ENCODE data around the gene CDH24. TPM values are rescaled to one million over a fixed set of nuclear protein-coding genes. Genes with fewer than 3 reads are reported as not detected.

Gene CDH24
- total RNA-seq, 1 donor from 2014 or later: 1.4 TPM

DNA sequence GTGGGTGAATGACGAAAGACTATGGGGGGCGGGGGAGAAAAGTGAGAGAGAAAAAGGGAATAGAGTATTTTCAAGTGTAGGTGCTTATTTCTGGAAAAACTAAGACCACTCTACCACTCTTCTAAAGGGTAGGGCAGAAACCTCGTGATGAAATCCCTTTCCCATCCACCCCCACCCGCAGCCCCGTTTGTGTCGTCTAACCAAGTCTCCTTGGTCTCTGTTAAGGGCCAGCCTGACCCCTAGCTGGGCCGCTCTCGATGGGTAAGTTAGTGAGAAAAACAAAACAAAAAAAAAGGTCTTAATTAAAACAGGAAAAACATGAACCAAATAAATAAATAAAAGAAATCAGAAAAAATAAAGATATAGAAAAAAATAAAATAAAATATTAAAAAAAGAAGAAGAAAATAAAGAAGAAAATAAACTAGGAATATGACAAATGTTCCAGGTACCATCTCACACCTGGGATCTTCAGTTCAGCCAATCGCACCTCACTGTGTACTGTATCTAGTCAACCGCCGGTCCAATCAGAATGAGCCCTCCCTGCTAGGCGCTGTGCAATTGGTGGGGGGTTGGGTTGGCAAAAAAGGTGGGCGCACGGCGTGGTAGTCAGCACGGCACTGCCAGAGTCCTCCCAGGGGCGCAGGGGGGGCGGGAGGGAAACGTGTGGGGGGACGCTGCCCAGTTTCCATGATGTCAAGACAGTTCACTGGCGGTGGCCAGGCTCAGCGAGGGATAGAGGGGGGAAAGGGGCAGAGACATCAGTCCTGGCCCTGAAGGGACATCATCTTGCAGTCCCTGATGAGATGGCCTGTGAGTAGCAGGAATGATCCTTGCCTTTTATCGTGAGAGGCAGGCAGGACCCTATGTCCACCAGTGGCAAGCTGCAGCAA is 9.8 kb upstream of the CDH24 start:
- Mint-ChIP-seq H3K9me3 (no peaks in the 10 kb centered on the region), H3K27me3 (ENCODE audit: low read depth) (no peaks in the 10 kb centered on the region), H3K27ac (no peak overlapping the region), H3K4me3 (ENCODE audit: low read depth) (no peak overlapping the region), H3K36me3 (ENCODE audit: low read depth) (peaks cover 87% of the 10 kb centered on the region), H3K4me1 (ENCODE audit: low read depth) (peaks cover 22% of the 10 kb centered on the region)
- intact Hi-C loops (cut with micrococcal nuclease): no loop called here
- DNase-seq (ENCODE audit: low spot score): no peak

DNA sequence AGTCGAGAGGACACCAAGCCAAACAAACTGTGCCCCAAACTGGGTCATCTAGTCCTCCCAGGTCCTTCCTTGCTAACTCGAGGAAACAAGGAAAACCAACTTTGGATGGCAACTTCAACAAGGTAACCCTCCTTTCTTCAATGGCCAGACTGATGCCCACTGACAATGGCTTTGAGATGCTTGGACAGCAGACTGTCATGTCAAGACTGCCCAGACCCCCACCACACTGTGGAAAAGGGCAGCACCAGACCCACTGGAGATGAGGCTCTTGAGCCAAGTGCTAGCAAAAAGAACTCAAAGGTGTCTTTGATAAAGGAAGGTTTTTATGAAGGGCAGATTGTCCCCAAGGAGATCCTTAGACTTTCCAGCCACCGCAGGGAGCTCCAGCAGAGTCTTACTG is 9.0 kb upstream of the CDH24 start:
- intact Hi-C loops (cut with micrococcal nuclease): no loop called here
- H3K9me3 Mint-ChIP-seq: no peaks in the 10 kb centered on the region

DNA sequence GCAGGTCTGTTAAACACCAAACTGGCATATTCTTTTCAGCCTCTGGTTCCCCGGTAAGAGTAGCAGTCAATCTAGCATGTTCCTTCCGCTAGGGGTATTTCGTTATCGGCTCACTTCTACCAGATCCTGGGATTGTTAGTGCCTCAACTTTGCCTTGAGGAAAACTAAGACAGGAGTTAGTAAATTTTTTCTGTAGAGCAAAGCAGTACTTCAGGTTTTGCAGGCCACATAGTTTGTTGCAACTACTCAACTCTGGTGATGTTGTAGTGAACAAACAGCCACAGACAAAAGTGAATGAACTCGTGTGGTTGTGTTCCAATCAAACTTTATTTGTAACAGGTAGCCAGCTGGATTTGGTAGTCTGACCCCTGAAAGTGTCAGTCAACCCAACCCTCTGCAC is 6.3 kb upstream of the CDH24 start:
- DNase-seq (ENCODE audit: low spot score): no peak
- intact Hi-C loops (cut with micrococcal nuclease): no loop called here
- H3K36me3 Mint-ChIP-seq (ENCODE audit: low read depth): peaks cover 87% of the 10 kb centered on the region
- H3K27me3 Mint-ChIP-seq (ENCODE audit: low read depth): no peaks in the 10 kb centered on the region
- H3K9me3 Mint-ChIP-seq: no peaks in the 10 kb centered on the region
- H3K4me3 Mint-ChIP-seq (ENCODE audit: low read depth): no peak overlapping the region
- peaks cover 2% of the 10 kb centered on the region for H3K4me1 Mint-ChIP-seq (ENCODE audit: low read depth)
- H3K27ac Mint-ChIP-seq: no peak overlapping the region

More for the DNA sequence above, 9.0 kb upstream of the CDH24 start:
- peaks cover 15% of the 10 kb centered on the region for H3K4me1 Mint-ChIP-seq (ENCODE audit: low read depth)
- H3K27ac Mint-ChIP-seq: no peak overlapping the region
- H3K27me3 Mint-ChIP-seq (ENCODE audit: low read depth): no peaks in the 10 kb centered on the region
- no peak overlapping the region for H3K4me3 Mint-ChIP-seq (ENCODE audit: low read depth)
- no peak for DNase-seq (ENCODE audit: low spot score)
- H3K36me3 Mint-ChIP-seq (ENCODE audit: low read depth): peaks cover 85% of the 10 kb centered on the region

DNA sequence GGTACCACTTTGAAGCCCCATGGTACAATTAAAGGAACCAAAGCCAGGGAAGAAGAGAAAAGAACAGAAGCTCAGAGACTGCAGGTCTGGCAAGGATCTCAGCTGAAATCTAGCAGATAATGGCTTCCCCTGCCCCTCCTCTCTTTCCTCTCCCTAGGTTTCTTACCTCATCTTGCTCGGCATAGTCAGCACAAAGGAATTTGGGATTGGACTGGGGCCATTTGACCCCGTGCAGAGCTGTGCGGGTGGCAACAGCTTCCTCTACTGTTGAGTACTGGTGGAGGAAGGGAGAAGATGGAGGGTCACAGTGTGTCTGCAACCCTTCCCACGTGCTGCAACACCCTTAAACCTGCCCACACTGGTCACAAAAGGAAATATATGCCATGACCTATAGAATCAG is 4.7 kb upstream of the CDH24 start:
- DNase-seq (ENCODE audit: low spot score): no peak
- Mint-ChIP-seq H3K27ac (no peak overlapping the region), H3K4me1 (ENCODE audit: low read depth) (peaks cover 6% of the 10 kb centered on the region), H3K9me3 (no peaks in the 10 kb centered on the region), H3K27me3 (ENCODE audit: low read depth) (peaks cover under 1% of the 10 kb centered on the region), H3K36me3 (ENCODE audit: low read depth) (peaks cover 75% of the 10 kb centered on the region), H3K4me3 (ENCODE audit: low read depth) (no peak overlapping the region)
- intact Hi-C loops (cut with micrococcal nuclease): no loop called here

DNA sequence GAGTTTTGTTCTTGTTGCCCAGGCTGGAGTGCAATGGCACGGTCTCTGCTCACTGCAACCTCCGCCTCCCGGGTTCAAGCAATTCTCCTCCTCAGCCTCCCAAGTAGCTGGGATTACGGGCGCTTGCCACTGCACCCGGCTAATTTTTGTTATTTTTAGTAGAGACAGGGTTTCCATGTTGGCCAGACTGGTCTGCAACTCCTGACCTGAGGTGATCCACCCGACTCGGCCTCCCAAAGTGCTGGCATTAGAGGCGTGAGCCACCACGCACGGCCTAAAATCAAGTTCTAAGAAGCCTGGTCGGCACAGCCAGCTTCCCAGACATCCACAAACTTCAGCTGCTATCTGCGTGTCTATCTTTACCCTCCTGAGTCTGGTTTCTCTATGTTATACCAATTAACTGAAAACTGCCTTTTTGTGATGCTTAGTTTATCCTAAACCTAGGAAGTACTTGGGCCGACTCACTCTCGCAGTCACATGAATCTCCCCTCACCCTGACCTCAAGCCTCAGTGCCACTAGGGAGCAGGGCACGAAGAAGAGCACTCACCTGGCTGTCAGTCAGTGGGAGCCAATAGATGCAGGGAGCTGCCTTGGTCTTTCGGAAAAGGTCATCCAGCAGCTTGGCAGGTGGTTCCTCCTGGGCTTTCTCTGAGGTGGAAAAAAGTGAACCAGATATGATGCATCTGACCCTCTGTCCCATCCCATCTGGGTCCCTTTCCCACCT is 3.4 kb upstream of the CDH24 start:
- peaks cover 62% of the 10 kb centered on the region for H3K36me3 Mint-ChIP-seq (ENCODE audit: low read depth)
- no peak for DNase-seq (ENCODE audit: low spot score)
- peaks cover 16% of the 10 kb centered on the region for H3K4me1 Mint-ChIP-seq (ENCODE audit: low read depth)
- H3K4me3 Mint-ChIP-seq (ENCODE audit: low read depth): no peak overlapping the region
- intact Hi-C loops (cut with micrococcal nuclease): no loop called here
- peaks cover 7% of the 10 kb centered on the region for H3K27me3 Mint-ChIP-seq (ENCODE audit: low read depth)
- H3K27ac Mint-ChIP-seq: no peak overlapping the region
- no peaks in the 10 kb centered on the region for H3K9me3 Mint-ChIP-seq

DNA sequence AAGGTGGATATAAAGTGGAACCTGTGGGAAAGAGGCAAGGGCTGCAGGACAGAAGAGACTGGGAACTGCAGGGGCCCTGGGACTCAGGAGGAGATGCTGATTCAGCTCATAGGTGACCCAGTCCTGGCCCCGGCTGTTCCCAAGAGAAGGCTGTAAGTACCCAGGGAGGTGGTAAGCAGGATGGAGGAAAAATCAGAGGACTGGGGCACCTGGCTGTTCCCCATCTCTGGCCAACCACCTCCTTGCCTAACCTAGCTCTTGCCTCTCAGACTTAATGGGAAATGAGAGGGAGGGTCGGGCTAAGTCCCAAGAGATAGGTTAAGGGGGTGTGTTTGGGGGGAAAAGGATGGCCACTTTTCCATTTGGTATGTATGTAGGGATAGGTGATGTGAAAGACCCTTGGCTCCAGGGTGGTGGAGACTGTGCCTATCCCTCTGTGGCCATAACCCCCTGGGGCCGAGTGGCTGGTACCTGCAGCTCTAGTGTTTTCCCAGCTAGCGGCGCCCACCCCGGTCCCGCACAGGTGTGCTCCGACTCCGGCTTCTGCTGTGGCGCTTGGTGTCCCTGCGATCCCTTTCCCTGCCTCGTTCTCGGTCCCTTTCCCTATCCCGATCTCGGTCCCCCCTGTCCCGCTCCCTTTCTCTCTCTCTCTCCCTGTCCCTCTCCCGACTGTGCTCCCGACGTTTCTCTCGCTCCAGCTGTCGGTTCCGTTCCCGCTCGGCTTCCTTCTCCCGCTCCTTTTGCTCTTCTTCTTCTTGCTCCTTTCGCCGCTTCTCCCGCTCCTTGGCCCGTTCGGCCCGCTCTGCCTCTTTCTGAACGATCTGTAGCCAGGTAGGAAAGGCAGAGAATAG is 1.6 kb upstream of the CDH24 start:
- peaks cover 16% of the 10 kb centered on the region for H3K4me1 Mint-ChIP-seq (ENCODE audit: low read depth)
- peak overlapping the region; percentile 24 for H3K4me3 Mint-ChIP-seq (ENCODE audit: low read depth)
- intact Hi-C loops (cut with micrococcal nuclease): loop anchor here (1.0 to 5.0 kb wide), 2 partner anchors 52 to 73 kb away; no protein-coding TSS in a partner anchor
- peaks cover 7% of the 10 kb centered on the region for H3K27me3 Mint-ChIP-seq (ENCODE audit: low read depth)
- DNase-seq (ENCODE audit: low spot score): no peak
- no peak overlapping the region for H3K27ac Mint-ChIP-seq
- H3K36me3 Mint-ChIP-seq (ENCODE audit: low read depth): peaks cover 44% of the 10 kb centered on the region
- no peaks in the 10 kb centered on the region for H3K9me3 Mint-ChIP-seq

DNA sequence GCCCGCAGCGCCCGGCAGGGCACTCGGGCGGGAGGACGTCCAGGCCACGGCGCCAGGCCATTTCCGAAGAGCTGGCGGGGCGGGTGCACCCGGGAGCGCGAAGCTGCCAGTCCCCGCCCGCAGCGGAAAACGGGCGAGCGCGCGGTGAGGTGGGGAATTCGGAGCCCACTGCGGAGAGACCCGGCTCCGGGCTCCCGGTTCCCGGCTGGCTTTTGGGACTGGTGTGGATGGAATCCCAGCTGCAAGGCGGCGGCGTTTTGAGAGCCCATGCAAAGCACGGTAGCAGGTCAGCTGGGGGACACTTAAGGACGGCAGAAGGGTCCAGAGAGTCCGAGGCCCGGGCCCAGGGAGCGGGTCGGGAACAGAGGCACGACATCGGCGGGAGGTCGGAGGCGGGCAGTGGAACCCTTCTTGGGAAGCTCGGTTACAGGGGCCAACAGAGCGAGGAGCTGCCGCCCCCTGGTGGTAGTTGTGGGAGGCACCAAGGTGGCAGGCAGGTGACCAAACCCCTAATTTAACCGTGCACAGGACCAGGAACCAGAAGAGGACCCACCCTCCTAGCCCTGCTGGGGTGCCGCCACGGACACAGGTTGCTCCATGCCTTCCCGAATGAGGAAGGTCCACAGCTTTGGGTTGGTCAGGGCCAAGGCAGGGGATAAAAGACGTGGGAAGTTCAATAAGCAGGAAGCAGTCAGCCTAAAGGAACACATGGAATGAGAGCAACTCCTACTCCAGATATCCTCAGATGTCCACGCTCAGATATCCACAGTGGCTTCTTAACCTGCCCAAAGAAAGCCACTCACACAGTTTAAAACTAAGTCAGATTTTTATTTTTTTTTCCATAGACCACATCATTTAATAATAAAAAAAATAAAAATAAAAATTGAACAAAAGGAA is 685 bp upstream of the CDH24 start:
- H3K27me3 Mint-ChIP-seq (ENCODE audit: low read depth): peaks cover 7% of the 10 kb centered on the region
- peaks cover 35% of the 10 kb centered on the region for H3K36me3 Mint-ChIP-seq (ENCODE audit: low read depth)

DNA sequence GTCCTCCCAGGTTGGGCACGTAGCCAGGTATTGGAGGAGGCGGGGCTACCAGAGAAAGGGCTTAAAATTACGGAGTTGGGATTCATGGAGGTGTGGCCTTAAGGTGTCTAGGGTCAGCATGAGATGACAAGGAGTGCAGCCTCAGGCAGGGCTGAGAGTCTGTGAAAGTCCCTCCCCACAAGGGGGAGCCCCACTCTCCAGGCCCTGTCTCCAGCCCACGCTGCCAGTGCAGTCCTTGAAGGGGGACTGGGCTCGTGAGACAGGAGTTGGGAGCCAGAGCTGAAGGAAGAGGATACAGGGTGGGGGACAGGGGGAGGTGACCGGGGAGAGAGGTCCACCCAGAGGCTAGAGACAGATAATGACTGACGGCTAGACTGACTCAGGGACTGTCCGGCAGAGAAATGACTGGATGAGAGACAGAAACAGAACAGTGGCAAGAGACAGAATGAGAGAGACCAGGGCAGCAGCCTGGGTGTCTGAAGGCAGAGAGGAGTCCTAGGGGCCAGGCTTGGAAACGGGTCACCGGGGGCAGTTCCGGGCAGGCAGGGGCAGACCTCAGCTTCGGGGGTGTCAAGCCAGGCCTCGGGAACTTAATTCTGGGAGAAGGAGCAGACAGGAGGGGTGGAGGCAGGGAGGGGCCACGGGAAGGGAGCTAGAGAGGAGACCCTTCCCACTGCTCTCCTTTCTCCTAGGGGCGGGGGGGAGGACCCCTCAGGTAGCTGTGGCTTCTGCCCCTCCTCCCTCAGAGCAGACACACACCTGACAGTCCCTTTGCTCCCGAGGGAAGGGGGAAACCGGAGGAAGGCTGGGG is 970 bp downstream of the CDH24 start:
- intact Hi-C loops (cut with micrococcal nuclease): loop anchor here (1.0 to 5.0 kb wide), 4 partner anchors 22 to 126 kb away; partner anchors contain the start of gene PSMB5

More for the DNA sequence above, 685 bp upstream of the CDH24 start:
- peak; percentile 79 for DNase-seq (ENCODE audit: low spot score)
- Mint-ChIP-seq H3K27ac (peak overlapping the region; percentile 51), H3K9me3 (no peaks in the 10 kb centered on the region), H3K4me3 (ENCODE audit: low read depth) (peak overlapping the region; percentile 84), H3K4me1 (ENCODE audit: low read depth) (peaks cover 16% of the 10 kb centered on the region)
- intact Hi-C loops (cut with micrococcal nuclease): loop anchor here (1.0 to 5.0 kb wide), 4 partner anchors 23 to 72 kb away; partner anchors contain the start of gene PSMB5

DNA sequence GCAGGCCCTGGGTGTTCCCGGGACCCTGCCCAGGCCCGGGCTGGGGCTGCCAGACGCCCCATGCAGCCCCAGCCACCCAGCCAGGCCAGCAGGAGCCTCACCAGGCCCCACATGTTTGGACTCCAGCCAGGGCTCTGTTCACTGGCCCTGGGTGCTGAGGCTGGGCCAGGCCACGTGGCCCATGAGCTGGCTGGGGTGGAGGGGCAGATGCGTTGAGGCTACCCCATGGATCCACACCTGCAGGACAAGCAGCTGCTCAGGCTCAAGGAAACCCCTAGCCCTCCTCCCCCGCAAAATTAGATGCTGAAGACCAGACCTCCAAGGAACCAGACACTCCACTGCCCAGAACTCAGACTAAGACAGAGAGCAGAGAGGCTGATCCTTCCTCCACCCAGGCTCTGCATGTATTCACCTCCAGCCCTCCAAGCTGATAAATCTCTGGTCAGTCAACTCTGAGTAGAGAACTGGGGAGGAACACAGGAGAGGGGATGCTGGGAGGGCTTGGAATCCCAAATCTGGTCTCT is 1.6 kb downstream of the CDH24 start:
- H3K9me3 Mint-ChIP-seq: no peaks in the 10 kb centered on the region
- peak overlapping the region; percentile 84 for H3K4me3 Mint-ChIP-seq (ENCODE audit: low read depth)
- peaks cover 14% of the 10 kb centered on the region for H3K36me3 Mint-ChIP-seq (ENCODE audit: low read depth)
- intact Hi-C loops (cut with micrococcal nuclease): loop anchor here (1.0 to 5.0 kb wide), 4 partner anchors 21 to 125 kb away; partner anchors contain the start of gene PSMB5
- no peak for DNase-seq (ENCODE audit: low spot score)
- H3K27ac Mint-ChIP-seq: no peak overlapping the region
- H3K4me1 Mint-ChIP-seq (ENCODE audit: low read depth): peaks cover 16% of the 10 kb centered on the region
- peaks cover 7% of the 10 kb centered on the region for H3K27me3 Mint-ChIP-seq (ENCODE audit: low read depth)

More for the DNA sequence above, 970 bp downstream of the CDH24 start:
- H3K36me3 Mint-ChIP-seq (ENCODE audit: low read depth): peaks cover 21% of the 10 kb centered on the region
- H3K27ac Mint-ChIP-seq: peak overlapping the region; percentile 43
- H3K4me3 Mint-ChIP-seq (ENCODE audit: low read depth): peak overlapping the region; percentile 84
- H3K27me3 Mint-ChIP-seq (ENCODE audit: low read depth): peaks cover 7% of the 10 kb centered on the region
- DNase-seq (ENCODE audit: low spot score): peak; percentile 57
- no peaks in the 10 kb centered on the region for H3K9me3 Mint-ChIP-seq
- H3K4me1 Mint-ChIP-seq (ENCODE audit: low read depth): peaks cover 16% of the 10 kb centered on the region

DNA sequence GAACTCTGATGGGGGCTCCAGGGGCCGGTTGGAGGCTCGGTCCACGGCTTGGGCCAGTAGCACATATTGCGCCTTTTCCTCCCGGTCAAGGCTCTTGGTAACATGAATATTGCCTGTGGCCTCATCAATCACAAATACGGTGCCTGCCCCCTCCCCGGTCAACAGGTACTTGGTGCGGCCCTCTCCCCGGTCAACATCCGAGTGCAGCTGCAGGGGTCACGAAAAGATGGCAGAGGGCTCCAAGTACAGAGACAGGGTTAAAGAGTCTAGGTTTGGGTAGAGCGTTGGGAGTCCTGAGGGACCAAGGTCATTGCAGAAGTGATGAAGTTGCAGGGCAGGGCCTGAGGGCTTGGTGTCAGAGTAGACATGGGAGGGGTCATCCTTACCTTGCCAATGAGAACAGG is 2.2 kb downstream of the CDH24 start:
- intact Hi-C loops (cut with micrococcal nuclease): loop anchor here (5.0 kb wide), 1 partner anchor 48 kb away; no protein-coding TSS in a partner anchor
- DNase-seq (ENCODE audit: low spot score): no peak
- no peaks in the 10 kb centered on the region for H3K9me3 Mint-ChIP-seq
- H3K4me3 Mint-ChIP-seq (ENCODE audit: low read depth): no peak overlapping the region
- no peak overlapping the region for H3K27ac Mint-ChIP-seq
- peaks cover 16% of the 10 kb centered on the region for H3K4me1 Mint-ChIP-seq (ENCODE audit: low read depth)
- H3K27me3 Mint-ChIP-seq (ENCODE audit: low read depth): peaks cover 7% of the 10 kb centered on the region
- H3K36me3 Mint-ChIP-seq (ENCODE audit: low read depth): peaks cover 12% of the 10 kb centered on the region

Measured in activated T-helper 2 cell treated with anti-CD3 and anti-CD28 coated beads, Interferon-gamma antibody, Interleukin-2, Interleukin-4, amounts not matched to agents 10 μg/mL and 5 μg/mL and 100 μg/mL, durations not matched to agents 14 hours and 24 hours and 36 hours (primary cell).